Skin of body (tissue), 3 donors: Measurements from ENCODE around the gene ILDR1. TPM values are rescaled to one million over a fixed set of nuclear protein-coding genes. Genes with fewer than 3 reads are reported as not detected.
"Not testable (repeated sequence)": the region's sequence is repeated elsewhere in the genome, so short reads cannot be mapped to it uniquely, and the experiment has no call there.

Source experiments
- DNase-seq: peaks from one replicate; lab custom pipeline; 2025; lab: John Stamatoyannopoulos, UW
- small RNA-seq: library from RNA; depleted of rRNA; stranded (forward); fragments of <200 nt; gene quantifications from one replicate; pipeline ENCODE3, GENCODE V24; 2014; ENCODE audit warnings: low replicate concordance
- total RNA-seq: library from RNA; depleted of rRNA; stranded (reverse); fragments of >200 nt; gene quantifications from one replicate; pipeline ENCODE4 v1.2.3, GENCODE V29; 2014

ILDR1 gene
- total RNA-seq, 1 donor from 2014 or later: 0.49 TPM

DNA sequence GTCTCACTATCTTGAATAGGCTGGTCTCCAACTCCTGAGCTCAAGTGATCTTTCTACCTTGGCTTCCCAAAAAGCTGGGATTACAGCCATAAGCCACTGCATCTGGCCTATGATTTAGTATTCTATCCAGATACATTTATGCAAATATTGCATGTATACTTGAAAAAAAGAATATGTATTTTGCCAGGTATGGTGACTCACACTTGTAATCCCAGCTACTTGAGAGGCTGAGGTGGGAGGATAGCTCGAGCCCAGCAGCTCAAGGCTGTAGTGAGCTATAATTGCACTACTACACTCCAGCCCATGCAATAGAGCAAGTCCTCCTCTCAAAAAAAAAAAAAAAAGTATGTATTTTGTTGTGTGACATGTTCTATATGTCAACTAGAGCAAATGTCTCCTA lies 73.4 kb downstream of the ILDR1 start:
- no peak for DNase-seq

DNA sequence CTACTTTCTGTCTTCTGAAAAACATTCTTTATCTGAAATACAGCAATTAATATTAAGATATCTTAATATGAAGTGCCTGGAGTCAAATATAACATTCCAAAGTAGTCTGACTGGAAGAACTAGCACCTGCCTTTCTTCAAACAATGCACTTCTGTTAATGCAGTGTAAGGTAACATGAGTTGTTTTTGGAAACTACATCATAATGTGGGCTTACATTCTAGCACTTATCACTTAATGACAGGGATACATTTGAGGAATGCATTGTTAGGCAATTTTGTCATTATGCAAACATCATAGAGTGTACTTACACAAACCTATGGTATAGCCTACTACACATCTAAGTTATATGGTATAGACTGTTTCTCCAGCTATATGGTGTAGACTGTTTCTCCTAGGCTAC lies 78.6 kb downstream of the ILDR1 start:
- no peak for DNase-seq

DNA sequence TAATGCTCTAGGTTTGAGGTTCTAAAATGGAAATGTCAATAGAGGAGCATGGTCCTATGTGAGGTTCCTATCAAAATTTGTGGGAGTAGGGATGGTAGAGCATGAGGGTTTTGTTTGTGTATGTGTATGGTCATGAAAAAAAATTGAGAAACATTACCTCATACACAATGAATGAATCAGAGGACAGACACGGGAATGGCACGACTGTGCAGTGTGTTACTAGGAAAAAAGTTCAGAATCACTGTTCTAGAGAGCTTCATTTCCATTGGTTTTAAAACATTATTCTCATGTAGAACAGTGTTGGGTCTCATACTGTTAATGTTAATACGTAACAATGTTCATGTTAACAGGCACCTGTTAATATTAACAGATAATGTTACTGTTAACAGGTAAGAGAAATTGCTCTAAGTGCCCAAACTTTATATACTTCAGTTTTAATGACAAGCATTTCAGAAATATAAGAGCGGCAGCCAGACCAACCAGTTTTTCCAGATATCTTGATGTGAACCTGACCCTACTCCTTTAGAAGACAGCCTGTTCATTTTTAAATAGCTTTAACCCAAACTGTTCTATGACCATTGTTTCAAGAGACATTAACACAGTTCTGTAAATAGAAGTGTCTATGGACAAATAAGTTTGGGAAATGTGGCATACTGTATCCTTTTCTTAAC lies 79.8 kb downstream of the ILDR1 start:
- no peak for DNase-seq

- DNase-seq: no peak
Observed at GRCh38 chr3:121941592-121941991, 80.5 kb downstream of the ILDR1 start.

DNA sequence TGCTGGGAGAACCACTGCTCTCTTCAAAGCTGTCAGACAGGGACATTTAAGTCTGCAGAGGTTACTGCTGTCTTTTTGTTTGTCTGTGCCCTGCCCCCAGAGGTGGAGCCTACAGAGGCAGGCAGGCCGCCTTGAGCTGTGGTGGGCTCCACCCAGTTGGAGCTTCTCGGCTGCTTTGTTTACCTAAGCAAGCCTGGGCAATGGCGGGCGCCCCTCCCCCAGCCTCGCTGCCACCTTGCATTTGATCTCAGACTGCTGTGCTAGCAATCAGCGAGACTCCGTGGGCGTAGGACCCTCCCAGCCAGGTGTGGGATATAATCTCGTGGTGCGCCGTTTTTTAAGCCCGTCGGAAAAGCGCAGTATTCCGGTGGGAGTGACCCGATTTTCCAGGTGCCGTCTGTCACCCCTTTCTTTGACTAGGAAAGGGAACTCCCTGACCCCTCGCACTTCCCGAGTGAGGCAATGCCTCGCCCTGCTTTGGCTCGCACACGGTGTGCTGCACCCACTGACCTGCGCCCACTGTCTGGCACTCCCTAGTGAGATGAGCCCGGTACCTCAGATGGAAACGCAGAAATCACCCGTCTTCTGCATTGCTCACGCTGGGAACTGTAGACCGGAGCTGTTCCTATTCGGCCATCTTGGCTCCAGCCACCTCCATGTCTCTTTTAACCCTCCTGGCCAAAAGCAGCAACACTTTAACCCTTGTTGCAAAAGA lies 83.7 kb downstream of the ILDR1 start:
- DNase-seq: not testable (repeated sequence)

Small RNA genes within 50 kb of the gene (small RNA-seq; reads per million reads assigned to genes)
- not detected for gene RF00019

Other genes starting within 250 kb of the ILDR1 start
- gene IQCB1, start 187.2 kb downstream of the ILDR1 start, total RNA-seq: 26.3 TPM
- 10.0 TPM for gene EAF2, start 187.0 kb downstream of the ILDR1 start, total RNA-seq
- 7.7 TPM for gene SLC15A2, start 127.8 kb downstream of the ILDR1 start, total RNA-seq
- 6.8 TPM for gene CD86, start 33.1 kb upstream of the ILDR1 start, total RNA-seq
- gene CASR, start 161.4 kb upstream of the ILDR1 start, total RNA-seq: not detected